ENCODE data around the gene RGMA. TPM values are rescaled to one million over a fixed set of nuclear protein-coding genes. Genes with fewer than 3 reads are reported as not detected.
A peak's percentile ranks its signal among the peaks of the same experiment; 100 is the strongest.

RGMA gene
- total and polyA plus RNA-seq, 2 experiments from 2014 or later, result 34.2 to 36.5 TPM

GRCh38 chr15:93058128-93058527 is 30.9 kb downstream of the RGMA start (continued):
- TF ChIP-seq ZNF462 (CRISPR knock-in tag; IDR thresholded peaks at IDR 0.05), result no peak

DNA sequence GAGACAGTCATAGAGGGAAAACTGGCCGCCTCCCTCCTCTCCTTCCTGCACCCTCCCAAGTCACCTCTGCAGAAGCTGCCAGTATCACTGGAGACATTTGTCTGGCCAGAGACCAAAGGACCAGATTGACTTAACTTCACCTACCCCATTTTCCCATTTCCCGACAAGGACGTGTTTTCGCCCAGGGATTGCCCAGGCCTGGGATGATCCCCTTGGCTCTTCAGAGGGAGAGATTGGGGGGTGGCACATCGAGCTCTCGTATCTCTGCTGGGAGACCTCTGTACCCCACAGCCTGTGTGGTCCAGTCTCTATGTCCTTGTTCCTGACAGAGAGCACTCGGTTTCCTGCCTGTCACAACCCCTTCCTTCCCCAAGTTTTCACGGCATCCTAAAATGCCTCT is 31.4 kb downstream of the RGMA start:
- Histone ChIP-seq H3K79me2 (replicated peaks; ENCODE audit: insufficient read depth) (peaks cover 69% of the 10 kb centered on the region), H3K27me3 (ENCODE audit: insufficient read depth) (no peaks in the 10 kb centered on the region), H3K9me2 (ENCODE audit: insufficient read depth) (no peaks in the 10 kb centered on the region), H3K27ac (ENCODE audit: low read depth) (no peak overlapping the region), H3K4me1 (ENCODE audit: insufficient read depth) (peaks cover 27% of the 10 kb centered on the region), H3F3A (replicated peaks; ENCODE audit: low read depth) (peaks cover 3% of the 10 kb centered on the region), H3K4me2 (no peak overlapping the region), H4K20me1 (replicated peaks; ENCODE audit: insufficient read depth) (peaks cover 3% of the 10 kb centered on the region; the same call in 1 of the 2 replicates), H2AFZ (no peak overlapping the region), H3K36me3 (ENCODE audit: insufficient read depth) (peaks cover 7% of the 10 kb centered on the region; the same call in 1 of the 2 replicates), H3K4me3 (no peak overlapping the region)
- peaks cover 26% of the 10 kb centered on the region for H3K27me3 Mint-ChIP-seq (ENCODE audit: insufficient read depth, low read depth, poor library complexity)
- no peaks in the 10 kb centered on the region for H3K9me3 Mint-ChIP-seq
- DNase-seq (ENCODE audit: low spot score), result no peak
- ATAC-seq, result no peak
- no peak overlapping the region; the same call in 2 of the 3 replicates for H3K4me3 Mint-ChIP-seq
- peaks cover 59% of the 10 kb centered on the region for H3K4me1 Mint-ChIP-seq
- peak overlapping the region; percentile 79 for H3K27ac Mint-ChIP-seq
- peaks cover 47% of the 10 kb centered on the region for H3K36me3 Mint-ChIP-seq (ENCODE audit: low read depth)
- TF ChIP-seq JUNB (IDR thresholded peaks at IDR 0.05; ENCODE audit: unreplicated experiment) (no peak), ZNF331 (CRISPR knock-in tag; IDR thresholded peaks at IDR 0.05; ENCODE audit: low read depth) (no peak), CREB1 (CRISPR knock-in tag; IDR thresholded peaks at IDR 0.05; ENCODE audit: low read depth) (no peak), ETS1 (IDR thresholded peaks at IDR 0.05) (no peak), POLR2AphosphoS5 (IDR thresholded peaks at IDR 0.05; ENCODE audit: low read depth) (no peak), EZH2 (IDR thresholded peaks at IDR 0.05; ENCODE audit: low read depth, unreplicated experiment) (no peak)
- TF ChIP-seq, protein P1, sequence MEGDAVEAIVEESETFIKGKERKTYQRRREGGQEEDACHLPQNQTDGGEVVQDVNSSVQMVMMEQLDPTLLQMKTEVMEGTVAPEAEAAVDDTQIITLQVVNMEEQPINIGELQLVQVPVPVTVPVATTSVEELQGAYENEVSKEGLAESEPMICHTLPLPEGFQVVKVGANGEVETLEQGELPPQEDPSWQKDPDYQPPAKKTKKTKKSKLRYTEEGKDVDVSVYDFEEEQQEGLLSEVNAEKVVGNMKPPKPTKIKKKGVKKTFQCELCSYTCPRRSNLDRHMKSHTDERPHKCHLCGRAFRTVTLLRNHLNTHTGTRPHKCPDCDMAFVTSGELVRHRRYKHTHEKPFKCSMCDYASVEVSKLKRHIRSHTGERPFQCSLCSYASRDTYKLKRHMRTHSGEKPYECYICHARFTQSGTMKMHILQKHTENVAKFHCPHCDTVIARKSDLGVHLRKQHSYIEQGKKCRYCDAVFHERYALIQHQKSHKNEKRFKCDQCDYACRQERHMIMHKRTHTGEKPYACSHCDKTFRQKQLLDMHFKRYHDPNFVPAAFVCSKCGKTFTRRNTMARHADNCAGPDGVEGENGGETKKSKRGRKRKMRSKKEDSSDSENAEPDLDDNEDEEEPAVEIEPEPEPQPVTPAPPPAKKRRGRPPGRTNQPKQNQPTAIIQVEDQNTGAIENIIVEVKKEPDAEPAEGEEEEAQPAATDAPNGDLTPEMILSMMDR (conservative IDR thresholded peaks at IDR 0.05; ENCODE audit: low read depth in 2 of 2), result no peak

Data from GM23338 (cell line).